HG02852 (cell line): ENCODE results near the gene ADSL.
A peak's percentile ranks its signal among the peaks of the same experiment; 100 is the strongest.

Experiments
- ATAC-seq: cut with Tn5 transposase; IDR thresholded peaks from one replicate; pipeline ENCODE4 v1.9.1; 2021; ENCODE audit warnings: mild to moderate bottlenecking, moderate library complexity; ENCODE audit not compliant: unreplicated experiment

Gene ADSL

GRCh38 chr22:40326905-40327735 is 19.2 kb upstream of the ADSL start:
- ATAC-seq, result no peak

GRCh38 chr22:40328546-40329456 is 17.5 kb upstream of the ADSL start:
- ATAC-seq, result no peak

GRCh38 chr22:40329466-40329865 is 16.8 kb upstream of the ADSL start:
- ATAC-seq, result no peak

- no peak for ATAC-seq
These were observed 16.2 kb upstream of the ADSL start for GRCh38 chr22:40330086-40330485.

GRCh38 chr22:40330615-40331014 is 15.7 kb upstream of the ADSL start:
- no peak for ATAC-seq

GRCh38 chr22:40331706-40332105 is 14.6 kb upstream of the ADSL start:
- ATAC-seq, result no peak

- ATAC-seq, result no peak
These were observed 13.9 kb upstream of the ADSL start for GRCh38 chr22:40332319-40332781.

GRCh38 chr22:40334060-40334459 is 12.2 kb upstream of the ADSL start:
- ATAC-seq, result no peak

GRCh38 chr22:40334899-40335298 is 11.4 kb upstream of the ADSL start:
- no peak for ATAC-seq

- no peak for ATAC-seq
These were observed 10.9 kb upstream of the ADSL start for GRCh38 chr22:40335358-40335757.

GRCh38 chr22:40340044-40340443 is 6.3 kb upstream of the ADSL start:
- no peak for ATAC-seq

GRCh38 chr22:40341604-40342003 is 4.7 kb upstream of the ADSL start:
- ATAC-seq, result no peak

GRCh38 chr22:40342521-40342920 is 3.8 kb upstream of the ADSL start:
- ATAC-seq, result no peak

GRCh38 chr22:40345271-40345670 is 1.0 kb upstream of the ADSL start:
- ATAC-seq, result no peak

- ATAC-seq, result peak; percentile 26
These were observed 500 bp upstream of the ADSL start for GRCh38 chr22:40345815-40346184.

GRCh38 chr22:40347300-40347699 is 1.0 kb downstream of the ADSL start:
- no peak for ATAC-seq

- ATAC-seq, result no peak
These were observed 1.8 kb downstream of the ADSL start for GRCh38 chr22:40348025-40348658.

GRCh38 chr22:40352763-40353162 is 6.5 kb downstream of the ADSL start:
- ATAC-seq, result no peak

GRCh38 chr22:40361100-40361499 is 14.8 kb downstream of the ADSL start:
- ATAC-seq, result no peak

- no peak for ATAC-seq
These were observed 16.8 kb downstream of the ADSL start for GRCh38 chr22:40363059-40363458.

GRCh38 chr22:40364431-40364830 is 18.1 kb downstream of the ADSL start:
- ATAC-seq, result no peak
